Endothelial cell (in vitro differentiated cells): ENCODE data around the gene NUP98. TPM values are rescaled to one million over a fixed set of nuclear protein-coding genes. Genes with fewer than 3 reads are reported as not detected.

ENCODE experiments used
- DNase-seq: peaks from one replicate; pipeline ENCODE4 v3.0.0; 2021; ENCODE audit warnings: low spot score
- H3K27ac Mint-ChIP-seq: one replicate; pipeline ENCODE4 v1.8.0; 2021; ENCODE audit warnings: mixed read lengths, inconsistent platforms; ENCODE audit not compliant: unreplicated experiment
- H3K27me3 Mint-ChIP-seq: one replicate; pipeline ENCODE4 v1.8.0; 2021; ENCODE audit warnings: mild to moderate bottlenecking, moderate library complexity, mixed read lengths, inconsistent platforms; ENCODE audit not compliant: unreplicated experiment
- H3K36me3 Mint-ChIP-seq: one replicate; pipeline ENCODE4 v1.8.0; 2021; ENCODE audit warnings: mild to moderate bottlenecking, low read depth, mixed read lengths, inconsistent platforms; ENCODE audit not compliant: unreplicated experiment
- H3K4me1 Mint-ChIP-seq: one replicate; pipeline ENCODE4 v1.8.0; 2021; ENCODE audit warnings: mild to moderate bottlenecking, mixed read lengths, inconsistent platforms; ENCODE audit not compliant: unreplicated experiment
- H3K4me3 Mint-ChIP-seq: one replicate; pipeline ENCODE4 v1.8.0; 2021; ENCODE audit warnings: mild to moderate bottlenecking, mixed read lengths, inconsistent platforms; ENCODE audit not compliant: unreplicated experiment
- H3K9me3 Mint-ChIP-seq: one replicate; pipeline ENCODE4 v1.8.0; 2021; ENCODE audit warnings: mixed read lengths, inconsistent platforms; ENCODE audit not compliant: unreplicated experiment
- long read RNA-seq: library from polyadenylated mRNA; unstranded; transcript quantifications from one replicate; pipeline ENCODE4 v2.0.0, GENCODE V29; 2020; ENCODE audit not compliant: unreplicated experiment
- total RNA-seq: library from RNA; stranded (reverse); fragmentation: NEBNext Ultra II Directional; extraction: Animal tissue kit (Norgen Biotek cat#: 25700); gene quantifications from one replicate; pipeline ENCODE4 v1.2.1, GENCODE V29; 2021; ENCODE audit not compliant: unreplicated experiment
- TF ChIP-seq, protein P1 (sequence below): fragments of 200-600 bp; sonication (generic); IDR thresholded peaks from one replicate; pipeline ENCODE4 v1.5.0; 2021; ENCODE audit warnings: antibody characterized with exemption; ENCODE audit not compliant: unreplicated experiment

The NUP98 gene
- 59.9 TPM for total RNA-seq
- long read RNA-seq, partial matches to known transcripts = 2 of 3 reads
- long read RNA-seq, other reads (novel, unspliced or antisense) = 0 of 3 reads

DNA sequence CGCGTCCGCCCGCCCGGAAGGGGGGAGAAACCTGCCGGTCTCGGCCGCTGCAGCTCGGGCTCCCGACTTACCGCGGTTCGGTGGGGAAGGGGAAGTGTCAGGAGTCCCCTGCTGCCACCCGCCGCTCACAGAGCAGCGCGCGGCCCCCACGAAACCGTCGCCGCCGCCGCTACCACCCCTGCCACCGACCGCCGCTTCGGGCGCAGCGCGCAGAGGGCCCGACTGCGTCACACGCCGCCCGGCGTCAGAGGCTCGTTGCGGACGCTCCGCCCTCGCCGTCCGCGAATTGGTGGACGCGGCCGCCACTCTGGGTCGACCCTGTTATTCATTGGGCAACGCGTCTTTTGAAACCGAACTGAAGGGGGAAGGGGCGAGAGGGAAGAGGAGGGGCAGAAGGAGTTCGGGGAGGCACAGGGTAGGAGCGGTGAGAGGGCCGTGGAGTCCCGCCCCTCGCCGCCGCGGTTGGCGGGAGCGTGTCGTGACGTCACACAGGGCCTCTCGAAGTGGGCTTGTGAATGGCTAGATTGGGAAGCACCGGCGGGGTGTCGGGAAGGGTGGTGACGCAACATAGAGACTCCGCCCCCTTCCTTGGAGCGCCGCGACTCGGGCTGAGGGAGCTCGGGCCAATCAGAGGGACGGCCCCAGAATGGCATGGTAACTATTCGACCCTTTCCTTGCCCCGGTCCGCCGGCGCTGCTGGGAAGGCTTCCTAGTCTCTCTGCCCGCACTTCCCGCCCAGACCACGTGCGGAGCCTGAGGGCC, at the start of gene NUP98:
NUP98 (minus strand) TSS at position 226 of the 762 bp plus-strand sequence. CDS start 15,437 bp downstream, outside the sequence.
- Mint-ChIP-seq H3K27ac (peak within 1 kb of the TSS; percentile 99), H3K36me3 (peaks cover 1% of the 10 kb centered on the region), H3K4me1 (peaks cover 16% of the 10 kb centered on the region), H3K27me3 (peaks cover 4% of the 10 kb centered on the region), H3K4me3 (peak within 1 kb of the TSS; percentile 95), H3K9me3 (no peaks in the 10 kb centered on the region)
- TF ChIP-seq, protein P1, sequence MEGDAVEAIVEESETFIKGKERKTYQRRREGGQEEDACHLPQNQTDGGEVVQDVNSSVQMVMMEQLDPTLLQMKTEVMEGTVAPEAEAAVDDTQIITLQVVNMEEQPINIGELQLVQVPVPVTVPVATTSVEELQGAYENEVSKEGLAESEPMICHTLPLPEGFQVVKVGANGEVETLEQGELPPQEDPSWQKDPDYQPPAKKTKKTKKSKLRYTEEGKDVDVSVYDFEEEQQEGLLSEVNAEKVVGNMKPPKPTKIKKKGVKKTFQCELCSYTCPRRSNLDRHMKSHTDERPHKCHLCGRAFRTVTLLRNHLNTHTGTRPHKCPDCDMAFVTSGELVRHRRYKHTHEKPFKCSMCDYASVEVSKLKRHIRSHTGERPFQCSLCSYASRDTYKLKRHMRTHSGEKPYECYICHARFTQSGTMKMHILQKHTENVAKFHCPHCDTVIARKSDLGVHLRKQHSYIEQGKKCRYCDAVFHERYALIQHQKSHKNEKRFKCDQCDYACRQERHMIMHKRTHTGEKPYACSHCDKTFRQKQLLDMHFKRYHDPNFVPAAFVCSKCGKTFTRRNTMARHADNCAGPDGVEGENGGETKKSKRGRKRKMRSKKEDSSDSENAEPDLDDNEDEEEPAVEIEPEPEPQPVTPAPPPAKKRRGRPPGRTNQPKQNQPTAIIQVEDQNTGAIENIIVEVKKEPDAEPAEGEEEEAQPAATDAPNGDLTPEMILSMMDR = no peak
- peak; percentile 100 for DNase-seq

GRCh38 chr11:3845670-3846069, 48.3 kb upstream of the NUP98 start:
- Mint-ChIP-seq H3K27me3 (peaks cover 3% of the 10 kb centered on the region), H3K36me3 (no peaks in the 10 kb centered on the region), H3K4me3 (no peak overlapping the region), H3K4me1 (peaks cover 4% of the 10 kb centered on the region), H3K27ac (no peak overlapping the region), H3K9me3 (no peaks in the 10 kb centered on the region)
- TF ChIP-seq, protein P1 = no peak
- no peak for DNase-seq

GRCh38 chr11:3845246-3845645, 47.9 kb upstream of the NUP98 start:
- Mint-ChIP-seq H3K27ac (no peak overlapping the region), H3K27me3 (peaks cover 3% of the 10 kb centered on the region), H3K4me3 (no peak overlapping the region), H3K9me3 (no peaks in the 10 kb centered on the region), H3K4me1 (peaks cover 4% of the 10 kb centered on the region), H3K36me3 (no peaks in the 10 kb centered on the region)
- DNase-seq = no peak
- TF ChIP-seq, protein P1 = no peak

- no peaks in the 10 kb centered on the region for H3K9me3 Mint-ChIP-seq
- no peak for DNase-seq
- H3K27ac Mint-ChIP-seq = no peak overlapping the region
- H3K27me3 Mint-ChIP-seq = peaks cover 16% of the 10 kb centered on the region
- TF ChIP-seq, protein P1 = no peak
- H3K4me3 Mint-ChIP-seq = no peak overlapping the region
- H3K4me1 Mint-ChIP-seq = peaks cover 22% of the 10 kb centered on the region
- peaks cover 14% of the 10 kb centered on the region for H3K36me3 Mint-ChIP-seq
Observed at GRCh38 chr11:3843326-3843725, 46.0 kb upstream of the NUP98 start.
